Endodermal cell (in vitro differentiated cells): ENCODE results near the gene PAX7. TPM values are rescaled to one million over a fixed set of nuclear protein-coding genes. Genes with fewer than 3 reads are reported as not detected.

Experiments
- DNase-seq: peaks from one replicate; pipeline ENCODE4 v3.0.0-alpha.2; 2017
- H3K27ac ChIP-seq: 2 replicates; pipeline ENCODE4 v1.5.1; 2013; ENCODE audit warnings: mild to moderate bottlenecking, low read depth, low read length, moderate library complexity
- H3K27me3 ChIP-seq: 2 replicates; pipeline ENCODE4 v1.6.1; 2013; ENCODE audit warnings: mild to moderate bottlenecking, low read length, moderate library complexity; ENCODE audit not compliant: insufficient read depth, control insufficient read depth, poor library complexity, severe bottlenecking
- H3K36me3 ChIP-seq: 2 replicates; pipeline ENCODE4 v1.7.0; 2013; ENCODE audit warnings: mild to moderate bottlenecking, low read length, moderate library complexity; ENCODE audit not compliant: control insufficient read depth, insufficient read depth
- H3K4me1 ChIP-seq: one replicate; pipeline ENCODE4 v1.7.0; 2013; ENCODE audit warnings: low read length; ENCODE audit not compliant: control insufficient read depth, insufficient read depth
- H3K4me3 ChIP-seq: 2 replicates; pipeline ENCODE4 v1.5.1; 2013; ENCODE audit warnings: mild to moderate bottlenecking, low read length, moderate library complexity
- H3K9ac ChIP-seq: 2 replicates; pipeline ENCODE4 v1.6.1; 2013; ENCODE audit warnings: mild to moderate bottlenecking, low read length, moderate library complexity; ENCODE audit not compliant: poor library complexity, severe bottlenecking; ENCODE audit errors: extremely low read depth
- H3K9me3 ChIP-seq: 2 replicates; pipeline ENCODE4 v1.6.1; 2013; ENCODE audit warnings: mild to moderate bottlenecking, low read length, moderate library complexity; ENCODE audit not compliant: control insufficient read depth
- H3K27ac Mint-ChIP-seq: 2 replicates; pipeline ENCODE4 v1.8.0; 2020; ENCODE audit warnings: mixed read lengths
- H3K27me3 Mint-ChIP-seq: 2 replicates; pipeline ENCODE4 v1.8.0; 2021; ENCODE audit warnings: mild to moderate bottlenecking, mixed read lengths; ENCODE audit not compliant: insufficient read depth
- H3K36me3 Mint-ChIP-seq: 2 replicates; pipeline ENCODE4 v1.8.0; 2020; ENCODE audit warnings: low read depth, mixed read lengths
- H3K4me1 Mint-ChIP-seq: 2 replicates; pipeline ENCODE4 v1.8.0; 2020; ENCODE audit warnings: mixed read lengths
- H3K4me3 Mint-ChIP-seq: 2 replicates; pipeline ENCODE4 v1.8.0; 2020; ENCODE audit warnings: mild to moderate bottlenecking, moderate library complexity, mixed read lengths
- H3K9me3 Mint-ChIP-seq: 2 replicates; pipeline ENCODE4 v1.8.0; 2020; ENCODE audit warnings: mild to moderate bottlenecking, mixed read lengths
- CTCF ChIP-seq: fragments of 200-600 bp; sonication (generic); conservative IDR thresholded peaks from 2 replicates; pipeline ENCODE4 v1.5.0; 2021; ENCODE audit warnings: antibody characterized with exemption, mild to moderate bottlenecking
- whole genome bisulfite sequencing, 2 experiments: methylation state at CpG; one replicate each; pipeline versions ENCODE4 v1.1.5 to v1.1.7; 2013; ENCODE audit warnings: missing lambda C conversion rate in 2 of 2, mixed read lengths in 1 of 2; ENCODE audit not compliant: insufficient coverage in 1 of 2, insufficient read length in 1 of 2; 5-methylcytosine and 5-hydroxymethylcytosine counted together
- total RNA-seq, 2 donors: library from RNA; stranded (reverse); fragmentation: NEBNext Ultra II Directional in 1 of 2; extraction: Animal tissue kit (Norgen Biotek cat#: 25700) in 1 of 2; gene quantifications; 2 replicates in 1 of 2; 3 replicates in 1 of 2; pipeline ENCODE4 v1.2.1, GENCODE V29; 2021

The PAX7 gene
- total RNA-seq, 2 donors from 2014 or later, result 2.2 to 2.4 TPM

DNA sequence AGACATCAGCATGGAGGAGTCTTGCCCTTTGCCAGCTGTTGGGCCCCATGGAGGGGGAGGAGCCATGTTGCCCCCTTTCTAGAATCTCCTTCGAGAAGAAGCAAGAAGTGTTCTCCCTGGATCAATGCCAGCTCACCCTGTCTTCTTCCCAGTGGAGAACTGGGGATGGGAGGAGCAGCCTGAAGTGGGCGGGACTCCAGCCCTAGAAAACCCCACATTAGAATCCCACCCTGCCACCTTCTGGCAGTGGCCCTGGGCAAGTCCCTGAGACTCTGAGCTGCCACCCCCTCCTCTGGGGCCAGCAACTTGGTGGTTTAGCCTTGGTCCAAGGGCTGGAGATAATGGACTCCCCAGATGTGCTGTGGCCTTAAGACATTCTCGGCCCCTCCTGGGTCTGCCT is 51.7 kb downstream of the PAX7 start:
- H3K36me3 ChIP-seq, result no peaks in the 10 kb centered on the region
- no peak overlapping the region for H3K27ac Mint-ChIP-seq
- H3K27ac ChIP-seq, result no peak overlapping the region
- DNase-seq, result no peak
- no peaks in the 10 kb centered on the region for H3K36me3 Mint-ChIP-seq
- H3K9me3 Mint-ChIP-seq, result no peaks in the 10 kb centered on the region
- no peaks in the 10 kb centered on the region for H3K9me3 ChIP-seq
- peaks cover 3% of the 10 kb centered on the region for H3K4me1 Mint-ChIP-seq
- 88% methylated on average over 3 of the region's 3 CpGs; no CpG with 5 or more reads in 1 of the 2 experiments for WGBS, 2 experiments
- peaks cover 82% of the 10 kb centered on the region for H3K27me3 Mint-ChIP-seq
- no peak overlapping the region for H3K4me3 ChIP-seq
- H3K9ac ChIP-seq, result no peak overlapping the region
- no peak overlapping the region for H3K4me3 Mint-ChIP-seq
- peak; percentile 32 for TF ChIP-seq CTCF
- H3K27me3 ChIP-seq, result peaks cover 59% of the 10 kb centered on the region
- H3K4me1 ChIP-seq, result no peaks in the 10 kb centered on the region

DNA sequence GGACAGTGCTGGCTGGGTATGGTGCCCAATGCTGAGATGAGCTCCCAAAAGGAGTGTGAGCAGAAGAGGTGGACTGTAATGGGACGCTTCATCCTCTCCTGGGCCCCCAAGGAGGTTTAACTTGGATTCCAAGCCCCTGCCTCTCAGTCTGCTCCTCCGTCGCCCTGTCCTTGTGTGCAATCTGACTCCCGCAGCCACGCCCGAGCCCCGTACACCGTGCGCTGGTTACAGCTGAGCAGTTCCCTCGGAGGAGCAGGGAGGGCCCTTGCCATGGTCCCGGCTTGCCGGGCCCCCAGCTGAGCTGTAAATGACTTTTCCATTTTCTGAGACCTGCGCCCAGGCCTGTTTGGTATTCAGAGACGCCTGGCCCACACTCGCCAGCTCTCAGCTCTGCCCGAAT is 53.7 kb downstream of the PAX7 start:
- Histone ChIP-seq H3K9ac (no peak overlapping the region), H3K4me3 (no peak overlapping the region), H3K27ac (no peak overlapping the region), H3K4me1 (no peaks in the 10 kb centered on the region), H3K36me3 (no peaks in the 10 kb centered on the region), H3K27me3 (peaks cover 39% of the 10 kb centered on the region), H3K9me3 (no peaks in the 10 kb centered on the region)
- TF ChIP-seq CTCF, result no peak
- Mint-ChIP-seq H3K9me3 (no peaks in the 10 kb centered on the region), H3K27me3 (peaks cover 66% of the 10 kb centered on the region), H3K4me3 (no peak overlapping the region), H3K4me1 (peaks cover 3% of the 10 kb centered on the region), H3K36me3 (no peaks in the 10 kb centered on the region), H3K27ac (no peak overlapping the region)
- 84 to 85% methylated on average over 16 of the region's 16 CpGs for WGBS, 2 experiments
- DNase-seq, result no peak

DNA sequence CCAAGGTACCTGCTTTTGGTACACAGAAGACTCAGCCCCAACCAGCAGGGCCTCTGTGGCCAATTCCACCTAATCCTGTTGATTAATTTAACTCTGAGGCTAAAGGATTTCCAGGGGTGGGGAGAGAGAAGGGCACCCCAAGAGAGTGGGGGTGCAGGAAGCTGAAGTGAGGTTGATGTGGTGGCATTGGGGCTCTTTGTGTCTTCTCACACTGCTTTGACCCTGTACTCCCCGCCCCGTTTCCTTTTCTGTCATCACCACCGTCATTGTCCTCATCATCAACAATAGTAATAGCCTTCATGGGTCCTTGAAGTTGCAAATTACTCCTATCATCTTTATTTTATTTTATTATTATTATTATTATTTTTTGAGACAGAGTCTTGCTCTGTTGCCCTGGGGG is 55.9 kb downstream of the PAX7 start:
- Mint-ChIP-seq H3K36me3 (no peaks in the 10 kb centered on the region), H3K4me1 (peaks cover 3% of the 10 kb centered on the region), H3K27me3 (peaks cover 56% of the 10 kb centered on the region), H3K4me3 (no peak overlapping the region), H3K27ac (no peak overlapping the region), H3K9me3 (no peaks in the 10 kb centered on the region)
- WGBS, 2 experiments, result 97% methylated on average over 3 of the region's 3 CpGs; no CpG with 5 or more reads in 1 of the 2 experiments
- Histone ChIP-seq H3K36me3 (no peaks in the 10 kb centered on the region), H3K27me3 (peaks cover 26% of the 10 kb centered on the region), H3K4me3 (no peak overlapping the region), H3K9me3 (no peaks in the 10 kb centered on the region), H3K4me1 (no peaks in the 10 kb centered on the region), H3K9ac (no peak overlapping the region), H3K27ac (no peak overlapping the region)
- no peak for DNase-seq
- TF ChIP-seq CTCF, result no peak
